RWPE1 (cell line): Measurements from ENCODE around the gene NRIP2.

Experiments used
- CTCF ChIA-PET: fragments of 350-600 bp; sonication (Branson Sonifier 250); formaldehyde crosslinking; extraction: SDS; loops from one replicate; lab custom pipeline; 2021; lab: Yijun Ruan, JAX
- POLR2A ChIA-PET: fragments of 400-600 bp; formaldehyde crosslinking; extraction: SDS; loops from one replicate; lab custom pipeline; 2020; ENCODE audit warnings: antibody characterized with exemption; ENCODE audit not compliant: low non-redundant PET; lab: Yijun Ruan, JAX
- DNase-seq: peaks from one replicate; pipeline ENCODE4 v3.0.0; 2012; ENCODE audit warnings: low spot score
- H3K27ac ChIP-seq: fragments of 450-650 bp; 2 replicates; pipeline ENCODE4 v1.5.1; 2017
- CTCF ChIP-seq: fragments of 450-650 bp; conservative IDR thresholded peaks from 2 replicates; pipeline ENCODE4 v1.5.1; 2017; ENCODE audit warnings: low read depth, mild to moderate bottlenecking

NRIP2 gene

GRCh38 chr12:2783936-2784600, 50.8 kb downstream of the NRIP2 start:
- no peak overlapping the region for H3K27ac ChIP-seq
- DNase-seq, result peak; percentile 51
- TF ChIP-seq CTCF, result peak; percentile 78
- POLR2A ChIA-PET, result no interaction called here
- CTCF ChIA-PET, result interaction anchor here (0.6 to 2.5 kb wide), 10 partner anchors 10 to 390 kb away, joined by 3 to 13 read pairs (median 4); no protein-coding TSS in a partner anchor

DNA sequence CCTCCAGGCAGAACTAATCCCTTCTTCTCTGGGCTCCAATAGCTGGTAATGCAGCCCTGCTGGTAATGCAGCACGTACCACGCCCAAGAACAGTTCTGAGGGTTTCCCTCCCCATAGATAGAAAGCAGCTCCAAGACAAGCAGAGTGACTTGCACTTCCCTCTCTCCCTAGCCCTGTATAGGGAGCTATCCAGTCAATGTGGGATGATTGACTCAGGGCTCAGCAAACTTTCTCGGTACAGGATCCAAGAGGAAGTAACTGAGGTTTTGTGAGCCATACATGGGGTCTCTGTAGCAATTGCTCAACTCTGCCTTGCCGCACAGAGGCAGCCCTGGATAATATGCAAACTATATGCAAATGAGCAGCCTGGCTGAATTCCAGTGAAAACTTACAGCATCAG, 55.6 kb downstream of the NRIP2 start:
- DNase-seq, result no peak
- ChIA-PET POLR2A (no interaction called here), CTCF (no interaction called here)
- no peak overlapping the region for H3K27ac ChIP-seq
- no peak for TF ChIP-seq CTCF

DNA sequence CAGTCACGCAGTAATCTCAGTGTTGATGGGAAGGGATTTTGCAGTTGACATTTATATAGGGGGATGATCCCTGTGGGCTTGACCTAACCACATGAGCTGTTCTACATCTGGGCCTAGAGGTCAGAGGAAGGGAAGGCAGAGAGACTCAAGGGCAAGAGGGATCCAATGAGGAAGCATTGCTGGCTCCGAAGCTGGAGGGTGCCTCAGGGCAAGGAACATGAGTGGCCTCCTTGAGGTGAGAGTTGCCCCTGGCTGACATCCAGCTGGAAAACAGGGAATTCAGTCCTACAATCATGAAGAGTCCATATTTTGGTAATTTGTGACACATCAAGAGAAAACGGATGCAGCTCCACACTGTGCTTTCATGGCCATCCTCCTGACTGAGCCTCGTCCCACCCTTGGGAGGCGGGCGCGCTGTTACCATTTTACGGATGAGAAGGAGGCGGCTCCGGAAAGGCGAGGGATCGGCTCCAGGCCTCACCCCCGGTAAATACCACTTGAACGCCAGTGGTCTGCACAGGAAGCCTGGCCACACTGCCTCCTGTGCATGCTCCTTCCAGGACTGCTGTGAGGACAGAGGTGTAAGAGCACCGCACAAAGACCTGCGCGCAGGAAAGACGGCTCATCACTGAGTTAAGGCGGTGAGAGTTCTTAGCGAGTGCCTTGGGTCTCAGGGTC, 58.6 kb downstream of the NRIP2 start:
- H3K27ac ChIP-seq, result no peak overlapping the region
- no peak for DNase-seq
- TF ChIP-seq CTCF, result no peak
- POLR2A ChIA-PET, result no interaction called here
- CTCF ChIA-PET, result no interaction called here

GRCh38 chr12:2775431-2775830, 59.4 kb downstream of the NRIP2 start:
- no peak for DNase-seq
- POLR2A ChIA-PET, result no interaction called here
- CTCF ChIA-PET, result no interaction called here
- TF ChIP-seq CTCF, result no peak
- no peak overlapping the region for H3K27ac ChIP-seq
